RWPE1 (cell line): ENCODE results near the gene DOCK4.
A peak's percentile ranks its signal among the peaks of the same experiment; 100 is the strongest.

Experiments
- CTCF ChIA-PET: fragments of 350-600 bp; sonication (Branson Sonifier 250); formaldehyde crosslinking; extraction: SDS; loops from one replicate; lab custom pipeline; 2021; lab: Yijun Ruan, JAX
- POLR2A ChIA-PET: fragments of 400-600 bp; formaldehyde crosslinking; extraction: SDS; loops from one replicate; lab custom pipeline; 2020; ENCODE audit warnings: antibody characterized with exemption; ENCODE audit not compliant: low non-redundant PET; lab: Yijun Ruan, JAX
- DNase-seq: peaks from one replicate; pipeline ENCODE4 v3.0.0; 2012; ENCODE audit warnings: low spot score
- H3K27ac ChIP-seq: fragments of 450-650 bp; 2 replicates; pipeline ENCODE4 v1.5.1; 2017
- TF ChIP-seq, protein P1 (sequence below): fragments of 450-650 bp; conservative IDR thresholded peaks from 2 replicates; pipeline ENCODE4 v1.5.1; 2017; ENCODE audit warnings: low read depth, mild to moderate bottlenecking

Gene DOCK4

DNA sequence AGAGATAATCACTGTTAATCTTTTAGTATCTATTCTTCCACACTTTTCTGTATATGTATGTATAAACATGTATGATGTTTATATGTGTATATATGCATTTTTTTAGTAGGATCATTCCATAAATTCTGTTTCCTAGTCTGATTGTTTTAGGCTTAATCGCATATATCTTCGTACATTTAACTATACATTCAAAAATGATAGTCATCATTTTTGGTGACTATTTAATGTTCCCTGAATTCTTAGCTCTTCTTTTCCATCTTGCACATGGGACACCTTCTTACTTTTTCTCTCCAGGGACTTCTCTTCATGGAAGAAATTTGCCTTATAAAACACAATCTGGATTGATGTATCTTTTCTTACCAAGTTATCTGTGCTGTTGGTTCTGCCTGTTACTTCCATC lies 42.4 kb upstream of the DOCK4 start:
- DNase-seq = no peak
- ChIA-PET POLR2A (no interaction called here), CTCF (no interaction called here)
- TF ChIP-seq, protein P1, sequence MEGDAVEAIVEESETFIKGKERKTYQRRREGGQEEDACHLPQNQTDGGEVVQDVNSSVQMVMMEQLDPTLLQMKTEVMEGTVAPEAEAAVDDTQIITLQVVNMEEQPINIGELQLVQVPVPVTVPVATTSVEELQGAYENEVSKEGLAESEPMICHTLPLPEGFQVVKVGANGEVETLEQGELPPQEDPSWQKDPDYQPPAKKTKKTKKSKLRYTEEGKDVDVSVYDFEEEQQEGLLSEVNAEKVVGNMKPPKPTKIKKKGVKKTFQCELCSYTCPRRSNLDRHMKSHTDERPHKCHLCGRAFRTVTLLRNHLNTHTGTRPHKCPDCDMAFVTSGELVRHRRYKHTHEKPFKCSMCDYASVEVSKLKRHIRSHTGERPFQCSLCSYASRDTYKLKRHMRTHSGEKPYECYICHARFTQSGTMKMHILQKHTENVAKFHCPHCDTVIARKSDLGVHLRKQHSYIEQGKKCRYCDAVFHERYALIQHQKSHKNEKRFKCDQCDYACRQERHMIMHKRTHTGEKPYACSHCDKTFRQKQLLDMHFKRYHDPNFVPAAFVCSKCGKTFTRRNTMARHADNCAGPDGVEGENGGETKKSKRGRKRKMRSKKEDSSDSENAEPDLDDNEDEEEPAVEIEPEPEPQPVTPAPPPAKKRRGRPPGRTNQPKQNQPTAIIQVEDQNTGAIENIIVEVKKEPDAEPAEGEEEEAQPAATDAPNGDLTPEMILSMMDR = no peak
- no peak overlapping the region for H3K27ac ChIP-seq

DNA sequence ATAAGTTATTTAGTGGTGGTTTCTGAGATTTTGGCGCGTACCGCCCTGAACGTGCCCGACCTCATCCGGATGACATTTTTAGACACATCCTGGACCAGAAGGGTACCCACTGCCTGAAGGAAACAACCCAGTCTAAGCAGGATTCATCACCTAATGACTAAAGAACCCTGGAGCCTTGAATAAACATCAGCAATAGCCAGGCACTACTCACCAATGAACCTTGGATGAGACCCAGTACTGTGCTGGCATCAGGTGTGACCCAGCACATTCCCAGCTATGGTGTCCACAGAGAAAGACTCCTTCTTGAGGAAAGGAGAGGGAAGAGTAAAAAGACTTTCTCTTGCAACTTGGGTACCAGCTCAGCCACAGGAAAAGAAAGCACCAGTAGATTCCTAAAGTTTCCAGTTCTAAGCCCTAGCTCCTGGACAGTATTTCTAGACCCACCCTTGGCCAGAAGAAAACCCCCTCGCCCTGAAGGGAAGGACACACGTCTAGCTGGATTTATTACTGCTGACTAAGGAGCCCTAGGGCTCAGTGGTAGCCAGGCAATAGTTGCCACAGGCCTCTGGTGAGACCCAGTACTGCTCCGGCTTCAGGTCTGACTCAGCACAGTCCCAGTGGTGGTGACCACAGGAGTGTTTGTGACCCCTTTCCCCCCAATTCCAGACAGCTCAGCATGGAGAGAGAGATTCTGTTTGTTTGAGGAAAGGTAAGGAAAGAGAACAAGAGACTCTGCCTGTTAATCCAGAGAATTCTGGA lies 32.8 kb upstream of the DOCK4 start:
- peak; percentile 12 for DNase-seq
- CTCF ChIA-PET = no interaction called here
- TF ChIP-seq, protein P1 = no peak
- no peak overlapping the region for H3K27ac ChIP-seq
- POLR2A ChIA-PET = no interaction called here

GRCh38 chr7:112238330-112238729 lies 32.1 kb upstream of the DOCK4 start:
- no peak for DNase-seq
- POLR2A ChIA-PET = no interaction called here
- H3K27ac ChIP-seq = no peak overlapping the region
- TF ChIP-seq, protein P1 = no peak
- CTCF ChIA-PET = no interaction called here

- CTCF ChIA-PET = interaction anchor here (0.6 kb wide), 1 partner anchor 27 kb away, joined by 3 read pairs; no protein-coding TSS in a partner anchor
- POLR2A ChIA-PET = no interaction called here
- no peak overlapping the region for H3K27ac ChIP-seq
- DNase-seq = no peak
- TF ChIP-seq, protein P1 = no peak
These were observed 30.4 kb upstream of the DOCK4 start for GRCh38 chr7:112236597-112236996.

- no peak for DNase-seq
- no peak overlapping the region for H3K27ac ChIP-seq
- ChIA-PET CTCF (no interaction called here), POLR2A (no interaction called here)
- TF ChIP-seq, protein P1 = no peak
These were observed 27.9 kb upstream of the DOCK4 start for GRCh38 chr7:112234147-112234546.

DNA sequence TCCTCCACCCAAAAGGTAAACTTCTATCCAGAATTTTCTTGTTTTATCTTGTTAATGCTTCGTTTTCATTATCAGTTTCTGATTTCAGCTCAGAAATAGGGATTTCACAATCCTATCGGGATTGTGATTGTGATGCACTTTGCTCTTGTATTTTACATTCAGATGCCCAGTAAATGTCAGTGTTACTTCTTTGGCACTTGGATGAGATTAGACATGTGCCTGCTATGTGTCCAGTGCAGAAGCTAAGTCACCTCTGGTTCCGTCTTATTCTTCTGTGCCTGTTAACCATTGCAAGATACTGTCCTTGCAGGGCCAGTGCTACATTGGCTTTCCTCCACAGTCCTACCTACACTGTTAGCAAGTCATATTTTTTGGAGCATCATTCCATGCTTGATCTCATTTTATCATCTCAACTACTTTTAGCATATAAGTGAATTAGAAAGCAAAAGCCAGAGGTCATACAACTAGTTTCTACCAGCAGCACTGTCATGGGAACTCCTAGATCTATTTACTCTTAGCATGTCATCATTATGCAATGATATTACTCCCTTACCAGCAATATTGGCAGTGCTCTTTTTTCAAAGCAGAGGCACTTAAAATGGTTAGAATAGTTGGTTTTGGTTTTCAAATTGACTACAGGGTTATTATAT lies 27.0 kb upstream of the DOCK4 start:
- no peak for DNase-seq
- no peak overlapping the region for H3K27ac ChIP-seq
- TF ChIP-seq, protein P1 = no peak
- ChIA-PET CTCF (no interaction called here), POLR2A (no interaction called here)
